H1 (cell line): ENCODE data around the gene SPHK1. TPM values are rescaled to one million over a fixed set of nuclear protein-coding genes. Genes with fewer than 3 reads are reported as not detected.

ENCODE experiments used
- CTCF ChIA-PET: fragments of 300-600 bp; sonication (Branson Sonifier 250); formaldehyde crosslinking; loops from one replicate; lab custom pipeline; 2021; ENCODE audit not compliant: partially characterized antibody; lab: Charles Lee
- POLR2A ChIA-PET: fragments of 300-600 bp; sonication (Branson Sonifier 250); formaldehyde crosslinking; loops from one replicate; lab custom pipeline; 2021; ENCODE audit warnings: inconsistent platforms; ENCODE audit not compliant: partially characterized antibody; lab: Charles Lee
- DNase-seq, 2 experiments: peaks; one replicate each; pipeline versions ENCODE4 v3.0.0 to v3.0.0-alpha.2; 2010 to 2022; ENCODE audit warnings: low spot score in 2 of 2, low read depth in 1 of 2, mixed read lengths in 1 of 2
- FAIRE-seq: peaks from 2 replicates; lab custom pipeline; 2011; peaks lifted over from hg19 to GRCh38; lab: Jason Lieb, UNC
- H2AFZ ChIP-seq: 2 replicates; pipeline ENCODE4 v1.8.1; 2012; ENCODE audit warnings: low read length, inconsistent platforms
- H2AK5ac ChIP-seq: 2 replicates; pipeline ENCODE4 v1.6.1; 2013; ENCODE audit warnings: low read depth, low read length
- H2BK120ac ChIP-seq: replicated peaks from 2 replicates; pipeline ENCODE3; 2013; ENCODE audit warnings: low read depth, low read length, inconsistent platforms
- H2BK12ac ChIP-seq: 2 replicates; pipeline ENCODE4 v1.6.1; 2013; ENCODE audit warnings: low read depth, low read length
- H2BK15ac ChIP-seq: 2 replicates; pipeline ENCODE4 v1.6.1; 2013; ENCODE audit warnings: low read length
- H2BK20ac ChIP-seq: 2 replicates; pipeline ENCODE4 v1.6.1; 2013; ENCODE audit warnings: low read length
- H2BK5ac ChIP-seq: 2 replicates; pipeline ENCODE4 v1.6.1; 2013; ENCODE audit warnings: low read depth, low read length
- H3K14ac ChIP-seq: 2 replicates; pipeline ENCODE4 v1.6.1; 2013; ENCODE audit warnings: inconsistent platforms; ENCODE audit not compliant: insufficient read length
- H3K18ac ChIP-seq: 2 replicates; pipeline ENCODE4 v1.6.1; 2013; ENCODE audit warnings: low read length; ENCODE audit errors: extremely low read depth
- H3K23ac ChIP-seq: 2 replicates; pipeline ENCODE4 v1.6.1; 2013; ENCODE audit warnings: inconsistent platforms; ENCODE audit not compliant: insufficient read length
- H3K23me2 ChIP-seq: 2 replicates; pipeline ENCODE4 v1.6.1; 2013; ENCODE audit warnings: low read depth, low read length
- H3K27ac ChIP-seq: 2 replicates; pipeline ENCODE4 v1.6.1; 2011; ENCODE audit warnings: low read depth, low read length, inconsistent platforms
- H3K27me3 ChIP-seq, 4 experiments: replicated peaks in 1 of 4; 1 replicate in 1 of 4; 2 replicates in 3 of 4; pipeline versions ENCODE4 v1.6.1 to v1.8.1; 2011 to 2013; ENCODE audit warnings: low read length in 3 of 4, mild to moderate bottlenecking in 3 of 4, inconsistent platforms in 2 of 4, mixed read lengths in 2 of 4, moderate library complexity in 1 of 4; ENCODE audit not compliant: control insufficient read depth in 3 of 4, insufficient read depth in 3 of 4; ENCODE audit errors: extremely low read depth in 1 of 4
- H3K36me3 ChIP-seq, 4 experiments: 2 replicates each; pipeline versions ENCODE4 v1.6.1 to v1.8.1; 2011 to 2013; ENCODE audit warnings: mild to moderate bottlenecking in 4 of 4, low read length in 3 of 4, moderate library complexity in 2 of 4, control low read depth in 1 of 4, inconsistent platforms in 1 of 4; ENCODE audit not compliant: insufficient read depth in 4 of 4, control insufficient read depth in 2 of 4
- H3K4ac ChIP-seq: replicated peaks from 2 replicates; pipeline ENCODE3; 2013; ENCODE audit warnings: low read length, low read depth, mixed read lengths, inconsistent platforms; ENCODE audit not compliant: insufficient read length
- H3K4me1 ChIP-seq, 4 experiments: replicated peaks in 1 of 4; 1 replicate in 1 of 4; 2 replicates in 3 of 4; pipeline versions ENCODE4 v1.6.1 to v1.8.1; 2011 to 2013; ENCODE audit warnings: low read length in 3 of 4, inconsistent platforms in 2 of 4, mixed read lengths in 1 of 4; ENCODE audit not compliant: insufficient read depth in 4 of 4, control insufficient read depth in 3 of 4
- H3K4me2 ChIP-seq, 2 experiments: 2 replicates each; pipeline versions ENCODE4 v1.6.1 to v1.8.1; 2011 to 2013; ENCODE audit warnings: low read depth in 2 of 2, low read length in 2 of 2, control low read depth in 1 of 2, inconsistent platforms in 1 of 2, mild to moderate bottlenecking in 1 of 2; ENCODE audit not compliant: insufficient read depth in 1 of 2
- H3K4me3 ChIP-seq, 4 experiments: fragments of 200-600, 300-600 bp in 1 of 4; sonication (generic), shearing (Covaris generic), sonication (Bioruptor Twin) in 1 of 4; 2 replicates each; pipeline versions ENCODE4 v1.5.1 to v1.8.1; 2011 to 2016; ENCODE audit warnings: low read length in 4 of 4, low read depth in 3 of 4, control low read depth in 2 of 4, inconsistent platforms in 2 of 4, mild to moderate bottlenecking in 2 of 4, mixed read lengths in 1 of 4, moderate library complexity in 1 of 4; ENCODE audit not compliant: insufficient read depth in 2 of 4; ENCODE audit errors: extremely low read depth in 1 of 4
- H3K56ac ChIP-seq: replicated peaks from 2 replicates; pipeline ENCODE3; 2013; ENCODE audit warnings: low read depth, mild to moderate bottlenecking, mixed read lengths, low read length, inconsistent platforms; ENCODE audit not compliant: insufficient read length
- H3K79me1 ChIP-seq: 2 replicates; pipeline ENCODE4 v1.6.1; 2013; ENCODE audit warnings: low read depth, low read length, control low read depth
- H3K79me2 ChIP-seq, 2 experiments: 2 replicates each; pipeline versions ENCODE4 v1.6.1 to v1.8.1; 2012 to 2013; ENCODE audit warnings: low read length in 2 of 2, mild to moderate bottlenecking in 2 of 2, inconsistent platforms in 1 of 2; ENCODE audit not compliant: insufficient read depth in 2 of 2, control insufficient read depth in 1 of 2
- H3K9ac ChIP-seq, 4 experiments: replicated peaks in 1 of 4; 1 replicate in 1 of 4; 2 replicates in 3 of 4; pipeline versions ENCODE4 v1.6.1 to v1.8.1; 2011 to 2013; ENCODE audit warnings: low read depth in 3 of 4, low read length in 3 of 4, control low read depth in 2 of 4, mild to moderate bottlenecking in 2 of 4, moderate library complexity in 2 of 4, inconsistent platforms in 1 of 4; ENCODE audit errors: extremely low read depth in 1 of 4
- H3K9me3 ChIP-seq, 2 experiments: 2 replicates each; pipeline versions ENCODE4 v1.6.1 to v1.8.1; 2012 to 2013; ENCODE audit warnings: mild to moderate bottlenecking in 2 of 2, moderate library complexity in 2 of 2, control low read depth in 1 of 2, inconsistent platforms in 1 of 2, low read depth in 1 of 2, low read length in 1 of 2, mixed read lengths in 1 of 2; ENCODE audit not compliant: insufficient read depth in 2 of 2
- H4K20me1 ChIP-seq, 2 experiments: replicated peaks in 1 of 2; 2 replicates each; pipeline versions ENCODE3 to v1.8.1; 2011 to 2013; ENCODE audit warnings: inconsistent platforms in 2 of 2, low read length in 2 of 2, mild to moderate bottlenecking in 1 of 2; ENCODE audit not compliant: insufficient read depth in 2 of 2, control insufficient read depth in 1 of 2
- H4K5ac ChIP-seq: 2 replicates; pipeline ENCODE4 v1.6.1; 2013; ENCODE audit warnings: low read length, low read depth, mixed read lengths, inconsistent platforms; ENCODE audit not compliant: insufficient read length
- H4K8ac ChIP-seq: 2 replicates; pipeline ENCODE4 v1.8.0; 2013; ENCODE audit warnings: mild to moderate bottlenecking, moderate library complexity, low read length, inconsistent platforms; ENCODE audit not compliant: insufficient read depth; ENCODE audit errors: extremely low read depth
- H4K91ac ChIP-seq: replicated peaks from 2 replicates; pipeline ENCODE3; 2013; ENCODE audit warnings: low read length, mixed read lengths, inconsistent platforms; ENCODE audit not compliant: insufficient read length
- CBX5 ChIP-seq: fragments of 300-800, 300-1000 bp; sonication (generic); IDR thresholded peaks from 2 replicates; pipeline ENCODE4 v1.7.1; 2016; ENCODE audit warnings: antibody characterized with exemption, low read length, low read depth
- EP300 ChIP-seq, 2 experiments: IDR thresholded peaks; 1 replicate in 1 of 2; 2 replicates in 1 of 2; pipeline ENCODE4 v1.6.1; 2011 to 2012; ENCODE audit warnings: low read depth in 2 of 2, low read length in 2 of 2, mild to moderate bottlenecking in 2 of 2, borderline replicate concordance in 1 of 2, inconsistent platforms in 1 of 2, moderate library complexity in 1 of 2
- HDAC6 ChIP-seq: IDR thresholded peaks from one replicate; pipeline ENCODE4 v1.7.1; 2012; ENCODE audit warnings: low read depth, mild to moderate bottlenecking, inconsistent platforms, low read length, moderate library complexity
- JUN ChIP-seq: IDR thresholded peaks from 2 replicates; pipeline ENCODE4 v1.6.1; 2011; ENCODE audit warnings: low read depth, mild to moderate bottlenecking, improper control_type of control experiment, low read length
- KDM1A ChIP-seq: fragments of 200-600, 300-600 bp; sonication (generic); IDR thresholded peaks from 2 replicates; pipeline ENCODE4 v1.7.1; 2016; ENCODE audit warnings: mild to moderate bottlenecking, low read length, borderline replicate concordance
- KDM5A ChIP-seq: fragments of 200-600 bp; IDR thresholded peaks from 2 replicates; pipeline ENCODE4 v1.7.1; 2012; ENCODE audit warnings: mild to moderate bottlenecking, low read length, inconsistent platforms, mixed read lengths
- MAX ChIP-seq: IDR thresholded peaks from 2 replicates; pipeline ENCODE4 v1.6.1; 2012; ENCODE audit warnings: inconsistent platforms
- NRF1 ChIP-seq: IDR thresholded peaks from 2 replicates; pipeline ENCODE4 v1.6.1; 2011; ENCODE audit warnings: mild to moderate bottlenecking, low read depth, low read length, improper control_type of control experiment
- POU5F1 ChIP-seq: IDR thresholded peaks from 2 replicates; pipeline ENCODE4 v1.6.1; 2011; ENCODE audit warnings: low read depth, mild to moderate bottlenecking, low read length, moderate library complexity
- RBBP5 ChIP-seq: IDR thresholded peaks from 2 replicates; pipeline ENCODE4 v1.7.1; 2012; ENCODE audit warnings: low read depth, mild to moderate bottlenecking, inconsistent platforms, low read length, moderate library complexity, borderline replicate concordance
- SUZ12 ChIP-seq: fragments of 200-600 bp; sonication (generic); IDR thresholded peaks from 2 replicates; pipeline ENCODE4 v1.6.1; 2012; ENCODE audit warnings: mild to moderate bottlenecking, inconsistent platforms, low read length, moderate library complexity, mixed read lengths
- whole genome bisulfite sequencing, 2 experiments: shearing (Covaris generic) in 1 of 2; methylation state at CpG; one replicate each; pipeline versions ENCODE4 v1.1.6 to v1.1.7; 2013 to 2015; ENCODE audit warnings: low lambda C conversion rate in 2 of 2, mixed read lengths in 2 of 2, inconsistent platforms in 1 of 2, low coverage in 1 of 2, missing lambda C conversion rate in 1 of 2; ENCODE audit not compliant: insufficient replicate concordance in 2 of 2, insufficient coverage in 1 of 2, insufficient read length in 1 of 2; ENCODE audit errors: extremely low coverage in 1 of 2, missing lambda C conversion rate in 1 of 2; 5-methylcytosine and 5-hydroxymethylcytosine counted together
- polyA plus RNA-seq, 7 experiments: library from polyadenylated mRNA; depleted of rRNA in 3 of 7; stranded (reverse) in 5 of 7; unstranded in 2 of 7; fragments of >200 nt in 5 of 7; fragments of 200-250 nt in 2 of 7; gene quantifications; 1 replicate in 5 of 7; 2 replicates in 1 of 7; 4 replicates in 1 of 7; pipeline versions ENCODE4 v1.2.1 to v1.2.3, GENCODE V29; 2011 to 2013; ENCODE audit warnings: missing spikeins in 2 of 7, mixed read lengths in 2 of 7
- total RNA-seq: library from RNA; stranded (reverse); fragmentation: NEBNext Ultra II Directional; extraction: Animal tissue kit (Norgen Biotek cat#: 25700); gene quantifications from 2 replicates; pipeline ENCODE4 v1.2.1, GENCODE V29; 2021

Gene SPHK1
- total and polyA plus RNA-seq, 2 of the 8 experiments (the other 6 are each of a cell fraction or from before 2014, with no cell fraction given) = 2.4 TPM

GRCh38 chr17:76382803-76383545 is 1.4 kb upstream of the SPHK1 start:
- peak overlapping the region; percentile 70 for H4K8ac ChIP-seq
- no peak for FAIRE-seq
- H3K9ac ChIP-seq = no peak overlapping the region
- no peak; the same call in none of the 2 replicates for TF ChIP-seq SUZ12
- no peak for TF ChIP-seq HDAC6
- TF ChIP-seq KDM5A = no peak
- TF ChIP-seq KDM1A = no peak
- TF ChIP-seq CBX5 = no peak
- TF ChIP-seq POU5F1 = no peak
- TF ChIP-seq NRF1 = no peak
- TF ChIP-seq JUN = no peak
- TF ChIP-seq EP300 (IDR thresholded peaks at IDR 0.05; ENCODE audit: borderline replicate concordance in 1 of 2, low read depth in 2 of 2, low read length in 2 of 2) = no peak; a peak in 1 of 3 replicates
- TF ChIP-seq MAX = peak; percentile 71
- peak; percentile 24; the same call in 1 of the 2 replicates for TF ChIP-seq RBBP5

More at GRCh38 chr17:76382803-76383545, 1.4 kb upstream of the SPHK1 start:
- Histone ChIP-seq H2BK15ac (no peak overlapping the region), H2BK20ac (0 out of 2 replicates have a peak overlapping the region, but pooled peaks have one; percentile 48), H3K4me2 (peak overlapping the region; percentile 92 to 95), H4K20me1 (peaks cover 0 to 2% of the 10 kb centered on the region in 2 experiments), H3K56ac (no peak overlapping the region), H3K23me2 (peaks cover 23% of the 10 kb centered on the region), H2BK120ac (peak overlapping the region; percentile 38), H3K36me3 (no peaks in the 10 kb centered on the region), H3K79me2 (no peaks in the 10 kb centered on the region), H3K27ac (no peak overlapping the region), H3K9me3 (no peaks in the 10 kb centered on the region), H3K4ac (peak overlapping the region; percentile 85), H3K4me3 (peak overlapping the region; percentile 51 to 80 (median 70)), H2AFZ (no peak overlapping the region), H3K18ac (peak overlapping the region; percentile 81; the same call in 1 of the 2 replicates), H3K4me1 (peaks cover 0 to 41% (median 16%) of the 10 kb centered on the region in 4 experiments; a peak in 5 of 7 replicates), H3K14ac (peak overlapping the region; percentile 37), H4K5ac (peak overlapping the region; percentile 57), H2BK5ac (peak overlapping the region; percentile 66; the same call in 1 of the 2 replicates), H3K27me3 (peaks cover 18 to 47% (median 33%) of the 10 kb centered on the region in 4 experiments; a peak in 6 of 7 replicates), H4K91ac (no peak overlapping the region), H3K79me1 (no peaks in the 10 kb centered on the region), H2AK5ac (no peak overlapping the region), H2BK12ac (peak overlapping the region; percentile 39; the same call in 1 of the 2 replicates), H3K23ac (no peak overlapping the region)
- ChIA-PET POLR2A (interaction anchor here (0.6 to 2.5 kb wide), 2 partner anchors 29 to 253 kb away, joined by 3 to 12 read pairs; partner anchors contain the start of gene PRPSAP1), CTCF (interaction anchor here (0.9 to 28.1 kb wide), 10 partner anchors 7 to 378 kb away, joined by 3 to 635 read pairs (median 4); partner anchors contain the start of gene PRPSAP1)
- WGBS, 2 experiments = 1% methylated on average over 31 of the region's 80 CpGs; no CpG with 5 or more reads in 1 of the 2 experiments
- peak in 1 of 2 experiments; percentile 83 for DNase-seq
